ENCODE data around the gene CLSTN3.

Gene CLSTN3

DNA sequence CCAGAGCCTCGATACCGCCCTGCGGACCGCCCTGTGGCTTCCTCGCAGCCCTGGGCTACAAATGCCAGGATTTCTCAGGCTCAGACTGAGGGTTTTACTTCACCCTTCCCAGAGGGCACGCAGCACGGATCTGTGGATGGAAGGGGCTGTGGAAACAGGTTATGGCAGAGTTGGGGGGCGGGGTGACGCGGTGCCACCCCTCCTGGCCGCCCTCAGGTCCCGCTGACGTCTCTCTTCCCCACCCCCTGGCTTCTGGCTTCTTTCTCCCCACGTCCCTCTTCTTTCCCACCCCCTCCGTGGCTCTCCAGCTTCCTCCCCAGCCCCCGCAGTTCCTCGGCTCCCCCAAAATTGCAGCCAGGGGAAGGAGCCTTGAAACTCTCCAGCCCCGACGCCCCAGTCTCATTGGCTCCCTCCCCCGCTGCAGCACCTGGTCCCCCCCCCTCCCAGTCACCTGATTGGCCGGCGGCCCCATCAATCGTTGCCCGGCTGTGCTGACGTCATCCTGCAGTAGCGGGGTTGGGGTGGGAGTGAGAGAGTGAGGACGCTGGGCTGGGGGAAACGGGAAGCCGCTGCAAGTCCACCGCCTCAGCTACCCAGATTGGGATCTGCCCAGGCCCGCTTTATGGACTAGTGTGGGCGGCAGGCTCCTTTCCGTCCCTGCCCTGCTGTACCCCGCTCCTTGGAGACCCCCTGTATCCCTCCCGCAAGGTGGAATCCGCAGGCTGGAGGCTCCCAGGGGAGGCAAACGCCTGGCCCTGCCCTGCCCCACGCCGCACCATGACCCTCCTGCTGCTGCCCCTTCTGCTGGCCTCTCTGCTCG is at the start of gene CLSTN3:
CLSTN3 (plus strand) TSS at position 500 of the 820 bp plus-strand sequence; CDS start at position 778, 278 bp downstream.
- DNase-seq, result peak; percentile 84

DNA sequence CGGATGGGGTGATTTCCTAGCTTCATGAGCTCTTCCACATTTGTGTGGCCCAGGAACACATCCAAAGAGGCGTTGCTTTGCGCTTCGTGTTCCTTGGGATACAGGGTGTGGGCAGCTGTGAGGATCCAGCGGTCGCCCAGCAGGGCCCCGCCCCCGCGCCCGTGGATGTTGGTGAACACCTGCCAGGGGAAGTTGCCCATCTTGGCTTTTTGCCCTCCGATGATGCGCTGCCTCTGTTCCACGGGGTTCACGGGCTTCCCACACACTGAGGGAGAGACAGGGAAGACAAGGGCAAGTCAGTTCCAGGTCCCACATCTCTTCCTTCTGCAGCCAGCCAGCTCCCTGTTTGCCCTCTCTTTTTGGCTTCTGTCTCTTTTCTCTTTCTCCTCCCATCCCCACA is 49.1 kb upstream of the CLSTN3 start:
- no peak for DNase-seq

DNA sequence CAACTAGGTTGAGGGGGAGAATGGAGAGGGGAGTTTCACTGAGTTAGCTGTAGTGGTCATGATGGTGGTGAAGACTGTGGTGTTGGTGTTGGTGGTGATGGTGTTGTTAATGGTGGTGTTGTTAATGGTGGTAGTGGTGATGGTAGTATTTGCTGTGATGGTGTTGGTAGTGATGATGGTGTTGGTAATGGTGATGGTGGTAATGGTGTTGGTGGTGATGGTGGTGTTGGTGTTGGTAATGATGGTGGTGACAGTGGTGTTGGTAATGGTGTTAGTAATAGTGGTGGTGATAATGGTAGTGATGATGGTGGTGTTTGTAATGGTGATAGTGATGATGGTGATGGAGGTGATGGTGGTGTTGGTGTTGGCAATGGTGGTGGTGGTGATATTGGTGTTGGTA is 47.0 kb upstream of the CLSTN3 start:
- no peak for DNase-seq

DNA sequence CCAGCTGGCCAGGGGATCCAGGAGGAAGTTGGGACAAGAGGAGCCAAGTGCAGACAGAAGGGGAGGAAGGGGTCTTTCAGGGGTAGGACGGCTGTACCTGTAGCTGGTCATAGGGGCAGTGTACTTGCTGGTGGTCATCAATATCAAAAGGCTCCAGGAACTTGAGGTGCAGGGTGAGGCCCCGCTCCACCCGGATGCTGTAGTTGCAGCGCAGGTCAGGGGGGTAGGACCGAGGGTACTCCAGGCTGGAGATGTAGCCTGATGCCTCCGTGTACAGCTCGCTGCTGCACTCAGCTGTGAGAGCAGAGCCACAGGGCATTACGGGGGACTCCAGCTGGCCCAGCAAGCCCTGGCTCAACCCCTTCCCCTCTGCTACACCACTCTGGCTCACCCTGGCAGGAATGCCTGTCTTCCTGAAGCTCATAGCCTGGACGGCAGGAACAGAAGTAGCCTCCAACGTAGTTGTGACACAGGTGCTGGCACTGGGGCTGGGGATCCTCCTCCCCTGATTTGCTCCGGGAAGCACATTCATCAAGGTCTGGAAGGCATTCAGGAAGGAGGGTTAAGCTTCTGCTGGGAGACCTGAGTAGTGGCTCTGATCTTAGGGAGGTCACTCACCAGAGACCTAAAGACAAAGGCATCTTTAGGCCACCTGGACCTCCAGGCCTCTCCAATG is 40.8 kb upstream of the CLSTN3 start:
- no peak for DNase-seq

DNA sequence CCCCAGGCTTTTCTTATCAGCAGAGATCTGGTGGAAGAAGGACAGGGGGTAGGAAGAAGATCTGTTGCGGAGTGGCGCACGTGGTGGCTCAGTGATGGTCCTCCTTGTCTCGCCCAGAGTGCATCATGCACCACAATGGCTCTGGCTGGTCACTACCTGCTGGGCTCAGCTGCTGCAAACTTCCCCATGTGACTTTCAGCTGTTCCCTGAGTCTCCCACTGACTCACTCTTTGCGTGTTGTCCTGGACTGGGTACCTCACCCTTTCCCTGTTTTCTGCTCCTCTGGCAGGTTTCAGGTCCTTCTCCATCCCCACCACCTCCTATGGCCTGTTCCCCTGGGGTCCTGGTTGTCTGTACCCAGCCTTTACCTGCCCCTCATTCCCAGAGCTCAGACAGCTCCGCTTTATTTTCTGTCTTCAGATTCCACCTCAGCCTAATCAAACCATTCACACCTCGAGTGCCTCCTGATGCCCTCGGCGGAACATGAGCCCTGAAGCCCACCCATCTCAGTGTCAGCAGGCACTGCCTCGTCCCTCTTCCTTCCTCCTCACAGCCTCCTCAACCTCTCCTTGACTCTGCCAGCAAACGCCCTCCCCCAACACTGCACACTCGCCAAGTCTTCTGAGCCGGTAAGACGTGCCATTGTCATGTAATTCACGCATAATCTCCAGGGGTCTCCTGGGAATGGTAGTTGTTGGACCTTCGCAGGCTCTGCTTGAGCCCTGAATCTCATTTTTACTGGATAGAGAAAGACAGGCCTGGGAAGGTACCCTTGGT is 39.8 kb upstream of the CLSTN3 start:
- no peak for DNase-seq

DNA sequence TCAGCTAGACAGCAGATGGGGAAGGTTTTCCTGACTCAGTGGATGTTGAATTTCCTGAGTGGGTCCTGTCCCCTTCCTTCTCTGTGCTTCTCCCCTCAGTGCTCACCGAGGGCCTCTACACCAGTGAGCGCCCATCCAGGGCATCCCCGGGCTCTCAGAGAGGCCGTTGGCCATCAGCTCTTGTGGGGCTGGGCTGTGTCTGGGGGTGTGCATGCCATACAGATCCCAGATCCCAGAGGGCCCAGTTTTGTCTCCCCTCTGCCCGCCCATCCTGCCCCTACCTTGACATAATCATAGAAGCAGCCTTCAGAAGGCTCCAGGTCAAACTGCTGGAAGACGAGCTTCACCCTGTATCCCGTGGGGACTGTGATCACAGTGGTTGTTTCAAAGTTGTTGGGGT is 39.0 kb upstream of the CLSTN3 start:
- no peak for DNase-seq

DNA sequence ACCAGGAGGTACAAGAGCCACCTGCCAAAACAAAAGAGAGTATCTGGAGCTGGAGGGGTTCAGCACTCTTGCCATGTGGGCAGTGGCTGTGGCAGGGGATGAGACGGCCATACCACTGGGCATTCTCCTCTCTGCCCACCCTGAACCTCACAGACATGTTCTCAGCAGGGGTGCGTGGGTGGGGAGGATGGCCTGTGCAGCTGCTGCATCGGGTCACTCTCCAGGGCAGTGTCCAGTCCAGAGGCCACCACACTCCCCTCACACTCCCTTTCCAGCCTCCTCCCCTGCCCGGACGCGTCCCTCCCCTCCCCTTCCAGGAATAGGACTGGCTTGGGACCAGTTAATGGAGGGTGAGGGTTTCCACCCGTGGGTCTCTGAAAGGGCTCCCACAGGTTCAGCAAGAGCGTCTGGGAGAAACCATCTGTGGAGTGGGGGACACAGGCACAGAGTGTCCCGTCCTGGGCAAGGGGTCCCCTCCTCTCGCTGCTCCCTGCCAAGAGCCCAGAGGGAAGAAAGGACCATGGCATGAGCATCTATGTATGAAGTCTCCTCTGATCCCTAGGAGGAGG is 38.4 kb upstream of the CLSTN3 start:
- no peak for DNase-seq

DNA sequence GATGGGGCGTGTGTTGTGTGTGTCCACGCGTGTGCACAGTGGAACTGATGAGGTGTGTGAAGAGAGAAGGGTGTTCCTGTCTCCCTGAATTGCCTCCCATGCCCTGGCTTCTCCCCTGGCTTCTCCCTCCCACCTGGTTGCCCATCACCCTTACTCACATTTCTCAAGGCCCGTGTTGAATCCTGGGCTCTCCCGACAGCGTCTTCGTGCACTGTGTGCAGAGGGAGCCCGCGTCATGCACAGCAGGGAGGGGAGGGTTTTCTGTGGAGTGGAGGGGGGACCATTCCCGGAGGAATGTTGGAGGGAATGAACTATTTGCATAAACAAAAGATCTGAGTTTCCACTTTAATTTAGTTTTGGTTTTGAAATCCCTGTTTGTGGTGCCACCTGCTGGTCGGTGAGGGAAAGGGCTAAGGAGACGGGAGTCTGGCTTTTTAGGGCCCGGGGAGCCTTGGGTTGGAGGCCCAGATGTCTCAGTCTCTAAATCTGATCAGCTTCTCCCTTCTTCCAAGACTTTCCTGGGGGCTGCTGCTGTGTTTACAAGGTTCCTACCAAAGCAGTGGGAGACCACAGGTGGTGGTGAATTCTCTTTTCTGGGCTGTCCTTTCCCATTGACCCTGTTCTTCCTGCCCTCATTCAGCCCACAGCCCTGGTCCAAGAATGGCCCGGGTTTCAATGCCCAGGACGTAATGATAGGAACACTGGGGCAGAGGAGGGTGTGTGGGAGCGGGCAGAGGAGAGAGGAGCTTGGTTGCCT is 37.8 kb upstream of the CLSTN3 start, which contains the start of gene C1R:
C1R (minus strand) TSS at position 217 of the 757 bp plus-strand sequence; CDS start at position 160, 57 bp downstream.
- DNase-seq, result peak; percentile 76

DNA sequence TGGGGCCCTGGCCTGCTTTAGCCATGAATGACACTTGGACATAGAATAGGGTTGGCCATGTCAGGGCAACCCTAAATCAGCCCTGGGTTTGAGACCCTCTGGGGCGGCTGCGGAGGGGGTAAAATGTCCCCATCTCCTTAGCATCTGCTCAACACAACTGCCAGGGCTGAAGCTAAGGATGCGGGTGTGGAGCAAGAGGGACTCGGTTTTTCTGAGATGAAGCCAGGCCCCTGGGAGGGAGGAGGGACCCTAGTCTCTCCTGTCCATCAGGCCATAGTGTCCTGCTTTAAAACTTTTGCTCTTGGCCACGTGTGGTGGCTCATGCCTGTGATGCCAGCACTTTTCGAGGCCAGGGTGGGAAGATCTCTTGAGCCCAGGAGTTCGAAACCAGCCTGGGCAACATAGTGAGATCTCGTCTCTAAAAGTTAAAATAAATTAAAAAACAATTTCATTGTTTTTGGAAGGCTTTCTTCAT is 37.1 kb upstream of the CLSTN3 start:
- no peak for DNase-seq

DNA sequence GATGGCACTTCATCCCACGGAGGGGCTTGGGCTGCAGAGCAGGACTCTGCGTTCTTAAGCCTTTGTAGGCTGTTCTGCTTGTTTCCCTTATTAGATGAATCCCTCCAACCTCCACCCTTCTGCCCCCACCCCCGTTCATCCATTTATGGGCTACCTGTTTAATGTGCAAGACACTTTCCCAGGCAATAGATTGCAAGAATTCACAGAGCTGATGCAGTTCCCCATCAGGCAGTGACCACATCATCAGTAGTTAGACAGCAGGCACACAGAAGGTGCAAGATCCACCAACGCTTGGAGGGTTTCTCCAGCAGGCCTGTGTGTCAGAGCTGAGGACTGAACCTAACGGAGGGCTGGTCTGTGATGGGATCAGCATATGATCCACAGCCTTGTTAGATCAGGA is 36.7 kb upstream of the CLSTN3 start:
- no peak for DNase-seq

DNA sequence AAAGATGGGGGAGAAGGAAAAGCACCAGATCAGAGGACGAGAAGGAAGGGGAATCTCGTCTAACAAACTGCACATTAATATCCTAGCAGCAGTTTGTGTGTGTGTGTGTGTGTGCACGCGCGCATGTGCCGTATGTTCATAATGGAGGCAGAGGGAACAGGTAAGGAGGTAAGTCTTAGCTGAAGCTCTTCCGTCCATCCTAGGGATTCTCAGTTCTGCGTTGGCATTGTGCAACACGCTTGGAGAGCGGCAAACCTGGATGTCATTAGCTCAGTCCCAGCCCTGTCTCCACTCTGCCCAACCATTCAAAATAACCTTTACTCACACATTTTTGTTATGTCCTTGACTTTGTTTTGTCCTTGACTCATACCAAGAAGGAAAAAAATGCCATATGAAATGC is 36.3 kb upstream of the CLSTN3 start:
- no peak for DNase-seq

DNA sequence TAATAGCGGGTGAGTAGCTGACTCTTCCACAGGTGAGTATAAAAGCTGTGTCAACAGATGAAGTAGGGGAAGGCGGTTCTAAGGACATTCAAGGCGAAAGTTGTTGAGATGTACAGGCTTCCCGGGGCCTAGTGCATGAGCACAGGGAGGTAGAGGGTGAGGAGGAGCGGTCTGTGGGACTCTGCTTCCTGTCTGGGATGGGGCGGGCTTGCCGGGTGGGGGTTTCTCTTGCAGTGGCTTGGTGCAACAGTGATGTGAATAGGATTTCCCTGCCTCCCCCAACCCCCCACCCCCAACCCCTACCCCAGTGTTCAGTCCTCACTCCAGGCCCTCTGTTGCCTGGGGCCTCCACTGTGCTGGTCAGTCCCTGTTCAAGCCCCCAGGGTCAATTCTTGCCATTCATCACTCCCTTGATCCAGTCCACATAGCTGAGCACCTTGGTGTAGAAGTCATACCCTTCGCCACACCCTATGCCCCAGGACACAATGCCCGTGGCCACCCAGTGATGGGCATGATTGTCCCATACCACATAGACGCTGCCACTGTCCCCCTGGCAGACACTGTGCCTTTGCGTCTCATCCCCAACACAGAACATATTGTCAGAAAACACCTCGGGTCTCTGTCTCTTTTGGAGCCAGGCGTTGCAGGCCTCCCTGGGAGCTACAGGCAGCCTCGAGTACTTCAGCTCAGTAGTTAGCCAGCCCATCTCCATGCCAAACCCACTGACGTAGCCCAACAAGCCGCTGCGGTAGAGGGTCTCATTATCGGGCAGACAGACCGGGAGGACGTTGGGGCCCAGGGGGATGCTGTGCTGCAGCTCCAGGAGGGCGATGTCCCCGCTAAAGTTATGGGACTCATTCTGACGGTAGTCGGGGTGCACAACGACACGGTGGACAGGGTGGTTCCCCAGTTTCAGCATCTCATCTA is 33.9 kb upstream of the CLSTN3 start:
- DNase-seq, result no peak

DNA sequence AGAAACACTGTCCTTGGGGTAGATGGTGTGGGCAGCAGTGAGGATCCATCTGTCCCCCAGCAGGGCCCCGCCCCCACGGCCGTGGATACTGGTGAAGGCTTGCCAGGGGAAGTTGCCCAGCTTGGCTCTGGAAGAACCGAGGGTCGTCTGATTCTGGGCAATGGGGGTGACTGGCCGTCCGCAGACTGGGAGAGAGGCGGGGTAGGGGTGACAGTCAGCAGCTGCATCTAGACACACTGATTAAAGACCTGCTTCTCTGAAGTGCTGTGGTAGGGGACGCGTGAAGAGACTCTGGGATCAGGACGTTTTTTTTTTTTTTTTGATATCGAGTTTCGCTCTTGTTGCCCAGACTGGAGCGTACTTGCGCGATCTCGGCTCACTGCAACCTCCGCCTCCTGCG is 33.2 kb upstream of the CLSTN3 start:
- DNase-seq, result no peak

DNA sequence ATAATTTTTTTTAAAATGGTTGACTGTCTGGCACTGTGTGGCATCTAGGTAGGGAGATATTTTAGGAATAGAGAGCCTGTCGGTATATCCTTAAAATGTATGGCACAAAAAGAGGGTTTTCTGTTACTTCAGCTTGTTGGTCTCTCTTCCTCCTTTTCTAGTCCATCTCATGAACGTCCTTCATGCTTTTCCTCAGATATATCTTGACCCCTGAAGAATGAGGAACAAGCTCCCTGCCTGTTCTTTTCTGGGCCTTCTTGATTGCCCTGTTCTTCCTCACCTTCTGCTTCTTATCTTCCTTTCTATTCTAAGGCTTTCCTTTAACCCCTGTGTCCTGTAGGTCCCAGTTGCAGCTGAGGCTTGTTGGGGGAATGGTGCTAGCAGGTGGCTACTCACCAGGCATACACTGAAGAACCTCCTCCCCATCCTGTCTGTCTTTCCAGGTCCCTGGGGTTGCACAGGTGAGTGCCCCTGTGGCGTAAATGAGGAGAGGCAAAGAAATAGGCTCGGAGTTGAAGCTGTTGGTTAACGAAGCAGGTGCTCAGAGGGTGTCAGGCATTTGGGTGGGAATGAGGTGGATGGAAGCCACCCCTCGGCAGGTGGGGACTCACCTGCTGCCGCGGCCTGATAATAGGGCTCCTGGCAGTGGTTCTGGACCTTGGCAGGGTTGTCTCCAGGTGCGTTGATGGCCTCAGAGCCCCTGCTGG is 30.7 kb upstream of the CLSTN3 start:
- DNase-seq, result no peak

DNA sequence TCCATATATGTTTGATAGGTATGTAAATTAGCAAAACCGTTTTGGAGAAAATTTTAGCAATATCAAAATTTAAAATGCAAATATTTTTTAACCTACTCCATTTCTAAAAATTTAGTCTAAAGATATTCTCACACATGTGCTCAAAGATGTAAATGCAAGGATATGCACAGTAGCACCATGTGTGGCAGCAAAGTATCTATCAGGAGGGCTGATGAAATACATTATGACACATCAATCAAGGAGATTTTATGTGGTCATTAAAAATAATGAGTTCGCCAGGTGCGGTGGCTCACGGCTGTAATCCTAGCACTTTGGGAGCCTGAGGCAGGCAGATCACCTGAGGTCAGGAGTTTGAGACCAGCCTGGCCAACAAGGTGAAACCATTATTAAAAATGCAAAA is 29.9 kb upstream of the CLSTN3 start:
- no peak for DNase-seq

DNA sequence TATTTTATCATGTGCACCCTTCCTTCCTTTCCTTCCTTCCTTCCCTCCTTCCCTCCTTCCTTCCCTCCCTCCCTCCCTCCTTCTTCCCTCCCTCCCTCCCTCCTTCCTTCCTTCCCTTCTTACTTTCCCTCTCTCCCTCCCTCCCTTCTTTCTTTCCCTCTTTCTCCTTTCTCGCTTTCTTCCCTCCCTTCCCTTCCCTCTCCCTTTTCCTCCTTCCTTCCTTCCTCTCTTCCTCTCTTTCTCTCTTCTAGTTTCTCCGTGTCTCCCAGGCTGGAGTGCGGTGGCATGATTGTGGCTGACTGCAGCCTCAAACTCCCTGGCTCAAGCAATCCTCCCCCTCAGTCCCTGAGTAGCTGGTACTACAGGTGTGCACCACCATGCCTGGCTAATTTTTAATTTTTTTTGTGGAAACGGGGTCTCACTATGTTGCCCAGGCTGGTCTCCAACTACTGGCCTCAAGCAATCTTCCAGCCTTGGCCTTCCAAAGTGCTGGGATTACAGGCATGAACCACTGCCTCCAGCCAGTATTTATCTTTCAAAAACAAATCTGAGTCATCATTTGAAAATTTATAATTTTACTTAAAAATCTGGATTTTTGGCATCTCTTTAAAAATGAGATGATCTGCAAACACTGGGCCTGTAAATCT is 29.0 kb upstream of the CLSTN3 start:
- no peak for DNase-seq

DNA sequence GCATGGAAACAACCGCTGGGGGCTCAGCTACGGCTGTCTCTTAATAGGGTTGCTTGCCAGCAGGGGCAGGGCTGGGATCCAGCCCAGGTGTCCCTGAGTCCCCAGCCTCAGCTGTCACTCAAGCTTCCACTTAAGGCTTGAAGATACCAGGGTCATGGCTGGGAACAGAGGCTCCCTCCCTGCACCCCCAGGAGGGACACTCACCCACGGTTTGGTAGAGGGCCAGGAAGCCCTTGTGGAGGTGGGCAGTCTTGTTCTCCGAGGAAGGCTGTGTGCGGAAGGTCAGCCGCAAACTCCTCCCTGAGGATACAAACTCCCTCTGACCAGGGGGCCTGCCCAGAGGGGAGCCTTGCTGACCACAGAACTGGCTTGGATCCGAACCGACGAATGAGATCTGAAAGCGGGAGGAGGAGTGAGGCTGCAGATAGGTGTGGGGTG is 28.5 kb upstream of the CLSTN3 start:
- no peak for DNase-seq

DNA sequence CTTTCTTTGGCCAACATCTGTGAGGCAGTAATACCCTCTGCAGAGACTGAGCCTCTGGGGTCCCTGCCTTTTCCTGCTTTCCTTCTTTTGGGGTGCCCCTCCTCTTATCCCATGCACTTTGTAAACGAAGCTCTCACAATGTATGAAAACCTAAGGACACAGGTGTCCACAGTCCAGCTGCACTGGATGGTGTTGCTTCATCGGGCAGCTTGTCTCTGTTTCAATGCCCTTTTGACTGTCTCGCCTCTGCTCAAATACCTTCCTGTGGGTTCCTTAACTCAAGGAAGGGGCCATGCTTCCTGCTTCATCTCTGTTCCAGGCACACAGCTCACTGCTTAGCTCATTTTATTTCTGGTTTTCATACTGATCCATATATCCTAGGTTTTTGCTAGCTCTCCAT is 27.6 kb upstream of the CLSTN3 start:
- no peak for DNase-seq

DNA sequence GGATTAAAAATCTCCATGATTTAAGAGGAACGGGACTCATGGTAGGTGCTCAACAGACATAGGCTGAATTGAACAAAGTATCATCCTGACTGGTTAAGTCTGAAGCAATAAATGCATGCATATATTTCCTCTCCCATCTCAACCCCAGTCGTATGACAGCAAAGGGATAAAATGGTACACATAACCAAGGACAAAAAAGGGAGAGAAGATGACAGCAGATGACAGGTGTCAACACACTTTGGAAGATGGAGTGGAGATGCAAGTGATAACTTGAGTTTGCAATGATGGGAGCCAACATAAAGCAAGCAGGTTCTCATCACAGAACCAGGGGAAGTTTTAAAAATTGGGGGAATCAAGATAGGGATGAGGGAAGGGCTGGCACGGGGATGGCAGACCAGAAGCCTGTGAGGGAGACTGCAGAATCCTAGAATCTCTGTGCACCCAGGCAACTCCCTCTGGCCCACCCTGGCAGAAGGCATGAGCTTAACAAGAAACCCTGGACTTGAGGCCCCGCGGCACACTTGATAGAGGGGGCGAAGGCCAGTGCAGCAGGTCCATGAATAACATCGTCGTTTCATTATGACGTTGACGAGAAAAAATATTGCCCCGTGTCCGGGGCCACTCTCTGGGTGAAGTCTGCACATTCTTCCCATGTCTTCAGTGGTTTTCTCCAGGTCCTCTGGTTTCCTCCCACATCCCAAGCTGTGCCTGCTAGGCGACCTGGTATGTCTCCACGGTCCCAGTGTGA is 26.2 kb upstream of the CLSTN3 start:
- no peak for DNase-seq

Measured in stimulated activated CD4-positive, alpha-beta T cell treated with anti-CD3 and anti-CD28 coated beads, Interleukin-4, amount 100 ng/mL, for 24 hours (primary cell).